GM12875 (cell line): ENCODE results near the gene ATAT1.

Source experiments
- H3K4me3 ChIP-seq: one replicate; pipeline ENCODE4 v1.5.1; 2011; ENCODE audit warnings: low read depth, low read length, control low read depth
- TF ChIP-seq, protein P1 (sequence below): IDR thresholded peaks from 2 replicates; pipeline ENCODE4 v1.5.1; 2011; ENCODE audit warnings: low read depth, mild to moderate bottlenecking, control low read depth, inconsistent platforms, low read length, moderate library complexity, borderline replicate concordance; ENCODE audit not compliant: insufficient read depth

ATAT1 gene

DNA sequence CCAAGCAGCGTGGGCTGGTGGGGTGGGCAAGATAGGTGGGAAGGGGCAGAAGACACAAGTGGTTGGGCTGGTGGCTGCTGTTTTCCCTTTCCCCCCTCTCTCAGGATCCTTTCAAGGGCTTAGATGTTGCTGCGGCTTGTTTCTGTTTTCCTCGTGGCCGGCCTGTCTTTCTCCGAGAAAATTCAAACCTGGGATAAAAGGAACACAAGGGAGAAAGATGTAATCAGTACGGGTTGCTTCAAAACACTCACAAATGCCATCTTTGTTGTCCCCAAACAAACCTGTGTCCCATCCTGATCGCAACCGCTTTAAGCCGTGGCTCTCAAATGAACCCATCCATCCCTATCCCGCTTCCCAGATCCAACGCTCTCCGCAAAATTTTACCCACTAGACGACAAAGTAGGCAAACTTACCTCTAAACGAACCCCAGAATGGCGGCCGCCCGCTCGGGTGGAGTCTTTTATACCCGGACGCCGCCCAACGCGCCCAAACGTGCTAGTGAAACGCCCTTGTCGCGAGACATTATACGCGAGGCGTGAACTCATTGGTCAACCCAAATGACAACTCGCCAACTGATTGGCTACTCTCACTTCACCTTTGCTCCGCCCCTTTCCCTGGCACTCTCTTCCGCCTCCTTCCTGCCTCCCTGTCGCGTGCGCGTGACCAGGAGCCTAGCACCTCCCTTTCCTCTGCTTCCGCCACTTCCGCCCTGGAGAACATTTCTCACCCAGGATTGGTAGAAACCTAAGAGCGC is 9.7 kb upstream of the ATAT1 start, which contains the start of gene PPP1R10:
Gene PPP1R10 (minus strand): TSS at position 433 of the 754 bp plus-strand sequence. CDS start 7,299 bp downstream, outside the sequence.
- peak within 1 kb of the TSS; percentile 81 for H3K4me3 ChIP-seq
- TF ChIP-seq, protein P1, sequence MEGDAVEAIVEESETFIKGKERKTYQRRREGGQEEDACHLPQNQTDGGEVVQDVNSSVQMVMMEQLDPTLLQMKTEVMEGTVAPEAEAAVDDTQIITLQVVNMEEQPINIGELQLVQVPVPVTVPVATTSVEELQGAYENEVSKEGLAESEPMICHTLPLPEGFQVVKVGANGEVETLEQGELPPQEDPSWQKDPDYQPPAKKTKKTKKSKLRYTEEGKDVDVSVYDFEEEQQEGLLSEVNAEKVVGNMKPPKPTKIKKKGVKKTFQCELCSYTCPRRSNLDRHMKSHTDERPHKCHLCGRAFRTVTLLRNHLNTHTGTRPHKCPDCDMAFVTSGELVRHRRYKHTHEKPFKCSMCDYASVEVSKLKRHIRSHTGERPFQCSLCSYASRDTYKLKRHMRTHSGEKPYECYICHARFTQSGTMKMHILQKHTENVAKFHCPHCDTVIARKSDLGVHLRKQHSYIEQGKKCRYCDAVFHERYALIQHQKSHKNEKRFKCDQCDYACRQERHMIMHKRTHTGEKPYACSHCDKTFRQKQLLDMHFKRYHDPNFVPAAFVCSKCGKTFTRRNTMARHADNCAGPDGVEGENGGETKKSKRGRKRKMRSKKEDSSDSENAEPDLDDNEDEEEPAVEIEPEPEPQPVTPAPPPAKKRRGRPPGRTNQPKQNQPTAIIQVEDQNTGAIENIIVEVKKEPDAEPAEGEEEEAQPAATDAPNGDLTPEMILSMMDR, result no peak

DNA sequence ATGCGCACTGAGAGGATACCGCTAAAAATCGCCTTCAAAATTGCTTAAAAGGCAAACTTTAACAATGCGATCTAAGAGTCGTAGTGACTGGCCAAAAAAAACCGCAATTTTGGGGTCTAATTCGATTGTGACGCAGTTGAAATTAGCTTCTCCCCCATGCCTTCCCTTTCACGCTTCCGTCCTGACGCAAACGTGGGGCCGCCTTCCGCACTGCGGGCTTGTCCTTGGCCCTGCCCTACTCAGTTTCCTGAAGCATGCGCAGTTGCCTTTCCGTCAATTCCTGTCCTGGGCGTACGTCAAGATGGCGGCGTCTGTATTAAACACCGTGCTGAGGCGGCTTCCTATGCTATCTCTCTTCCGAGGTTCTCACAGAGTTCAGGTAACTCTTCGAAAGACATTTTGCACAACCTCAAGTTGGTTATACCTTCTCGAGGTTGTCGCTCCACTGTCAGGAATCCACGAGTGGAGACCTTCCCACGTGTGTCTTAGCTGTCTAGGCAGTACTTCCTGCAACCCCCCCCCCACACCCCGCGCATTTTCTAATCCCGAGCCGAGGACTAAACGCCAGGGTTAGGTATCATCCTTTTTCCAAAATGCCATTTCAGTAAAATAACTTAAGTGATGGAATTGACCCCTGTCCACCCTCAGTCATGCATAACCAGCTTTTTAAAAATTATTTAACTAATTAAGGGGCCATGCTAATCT is 9.0 kb upstream of the ATAT1 start, which contains the start of gene MRPS18B:
Gene MRPS18B (plus strand): TSS at position 276 of the 705 bp plus-strand sequence. CDS start 26 bp downstream, at position 302.
- TF ChIP-seq, protein P1, result no peak
- peak within 1 kb of the TSS; percentile 81 for H3K4me3 ChIP-seq

DNA sequence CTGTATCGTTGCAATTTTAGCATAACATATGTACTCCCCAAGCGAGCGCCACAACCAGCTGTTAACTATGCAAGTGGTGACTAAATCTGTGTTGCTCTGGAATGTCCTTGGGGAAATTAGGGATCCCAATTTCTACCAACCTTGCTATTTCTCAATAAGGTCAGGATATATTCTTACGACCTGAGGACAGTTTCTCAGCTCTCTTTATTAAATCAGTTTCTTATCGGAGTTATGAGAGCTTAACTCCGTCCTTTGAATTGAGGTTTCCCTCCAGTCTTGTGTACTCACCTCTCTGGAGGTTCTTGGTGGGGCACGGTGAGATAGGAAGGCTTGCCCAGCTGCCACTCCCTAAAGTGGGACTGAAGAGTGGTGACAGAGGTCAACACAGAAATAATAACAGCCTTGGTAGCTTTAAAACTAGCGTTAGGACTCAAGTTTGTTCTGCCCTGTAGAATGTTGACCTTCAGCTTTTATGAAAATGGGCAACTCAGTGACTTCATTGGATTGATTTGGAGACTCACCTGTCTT is 8.3 kb upstream of the ATAT1 start:
- H3K4me3 ChIP-seq, result peak overlapping the region; percentile 49
- TF ChIP-seq, protein P1, result no peak

DNA sequence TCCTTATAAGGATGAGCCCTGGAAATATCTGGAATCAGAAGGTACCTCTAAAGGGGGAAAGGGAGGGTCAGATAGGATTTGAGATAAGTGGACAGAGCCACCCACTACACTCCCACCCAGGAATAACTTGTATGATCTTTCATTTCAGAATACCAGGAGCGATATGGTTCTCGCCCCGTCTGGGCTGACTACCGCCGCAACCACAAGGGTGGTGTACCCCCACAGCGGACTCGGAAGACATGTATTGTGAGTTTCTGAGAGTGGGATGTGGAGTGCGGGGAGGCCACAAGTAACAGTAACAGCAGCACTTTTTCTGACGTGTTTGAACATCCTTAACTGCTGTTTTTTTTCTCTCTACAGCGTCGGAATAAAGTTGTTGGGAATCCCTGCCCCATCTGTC is 7.1 kb upstream of the ATAT1 start:
- TF ChIP-seq, protein P1, result no peak
- H3K4me3 ChIP-seq, result no peak overlapping the region

DNA sequence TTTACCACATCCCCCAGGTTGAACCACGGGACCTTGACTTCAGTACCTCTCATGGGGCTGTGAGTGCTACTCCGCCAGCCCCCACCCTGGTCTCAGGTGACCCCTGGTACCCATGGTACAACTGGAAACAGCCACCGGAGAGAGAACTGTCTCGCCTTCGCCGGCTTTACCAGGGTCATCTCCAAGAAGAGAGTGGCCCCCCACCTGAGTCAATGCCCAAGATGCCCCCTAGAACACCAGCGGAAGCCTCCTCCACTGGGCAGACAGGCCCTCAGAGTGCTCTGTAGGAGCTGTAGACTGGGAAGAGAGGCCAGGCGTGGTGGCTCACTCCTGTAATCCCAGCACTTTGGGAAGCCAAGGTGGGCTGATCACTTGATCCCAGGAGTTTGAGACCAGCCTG is 1.2 kb upstream of the ATAT1 start:
- TF ChIP-seq, protein P1, result no peak
- H3K4me3 ChIP-seq, result no peak overlapping the region

DNA sequence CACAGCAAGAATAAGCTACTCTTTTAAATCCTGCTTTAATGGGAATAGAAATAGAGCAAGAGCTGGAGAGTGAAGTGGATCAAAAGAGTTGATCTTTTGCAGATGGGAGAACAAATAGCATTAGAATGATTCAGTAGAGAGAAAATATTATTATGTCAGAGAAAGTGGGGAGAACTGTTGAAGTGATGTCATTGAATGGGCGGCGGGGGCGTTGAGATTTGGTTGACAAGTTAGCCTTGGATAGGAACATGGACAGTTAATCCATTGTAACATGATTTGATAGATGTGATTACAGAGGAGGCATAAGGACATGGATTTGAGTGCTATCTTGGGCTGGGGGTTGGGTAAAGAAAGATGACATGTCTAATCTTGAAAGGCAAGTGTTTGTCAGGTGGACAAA is 9.2 kb downstream of the ATAT1 start:
- H3K4me3 ChIP-seq, result no peak overlapping the region
- TF ChIP-seq, protein P1, result no peak
